ENCODE results near the gene KRT76.

KRT76 gene

DNA sequence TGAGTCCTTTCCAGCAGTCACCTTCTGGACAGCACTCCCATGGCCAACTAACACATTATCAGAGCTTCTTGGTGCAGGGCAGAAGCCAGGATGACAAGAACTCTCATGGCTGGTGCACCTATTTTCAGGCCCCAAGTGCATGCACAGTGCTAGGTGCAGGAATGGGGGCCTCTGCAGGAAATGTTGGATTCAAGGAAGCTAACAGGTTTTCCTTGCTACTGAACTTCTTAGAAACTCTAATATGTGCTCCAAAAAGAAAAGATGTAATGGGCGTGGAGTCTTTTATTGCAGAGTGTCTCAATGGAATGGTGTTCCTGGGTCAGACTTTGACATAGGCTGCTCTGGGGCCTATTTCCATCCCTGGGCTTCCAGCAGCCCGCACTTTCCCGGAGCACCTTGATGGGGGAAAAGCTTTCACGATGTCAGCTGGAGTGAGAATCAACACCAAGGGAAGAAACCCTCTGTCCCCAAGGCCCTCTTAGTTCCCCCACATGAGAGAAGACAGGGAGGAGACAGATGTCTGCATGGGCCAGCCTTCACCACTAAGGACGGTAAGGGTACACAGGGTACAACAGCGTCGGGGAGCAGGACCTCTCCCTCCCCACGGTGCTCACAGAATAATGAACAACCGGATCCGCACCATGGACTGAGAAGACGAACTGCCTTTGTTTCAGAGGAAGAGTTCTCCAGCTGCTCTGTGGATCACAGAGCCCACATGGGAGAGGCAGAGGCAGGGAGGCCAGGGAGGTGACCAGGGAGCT is 11.9 kb upstream of the KRT76 start:
- no peak overlapping the region for H3K27ac ChIP-seq
- no peaks in the 10 kb centered on the region for H3K36me3 ChIP-seq
- peaks cover 93% of the 10 kb centered on the region for H3K27me3 ChIP-seq (ENCODE audit: insufficient read depth, low read depth, severe bottlenecking)
- DNase-seq, result no peak
- TF ChIP-seq, protein P1, sequence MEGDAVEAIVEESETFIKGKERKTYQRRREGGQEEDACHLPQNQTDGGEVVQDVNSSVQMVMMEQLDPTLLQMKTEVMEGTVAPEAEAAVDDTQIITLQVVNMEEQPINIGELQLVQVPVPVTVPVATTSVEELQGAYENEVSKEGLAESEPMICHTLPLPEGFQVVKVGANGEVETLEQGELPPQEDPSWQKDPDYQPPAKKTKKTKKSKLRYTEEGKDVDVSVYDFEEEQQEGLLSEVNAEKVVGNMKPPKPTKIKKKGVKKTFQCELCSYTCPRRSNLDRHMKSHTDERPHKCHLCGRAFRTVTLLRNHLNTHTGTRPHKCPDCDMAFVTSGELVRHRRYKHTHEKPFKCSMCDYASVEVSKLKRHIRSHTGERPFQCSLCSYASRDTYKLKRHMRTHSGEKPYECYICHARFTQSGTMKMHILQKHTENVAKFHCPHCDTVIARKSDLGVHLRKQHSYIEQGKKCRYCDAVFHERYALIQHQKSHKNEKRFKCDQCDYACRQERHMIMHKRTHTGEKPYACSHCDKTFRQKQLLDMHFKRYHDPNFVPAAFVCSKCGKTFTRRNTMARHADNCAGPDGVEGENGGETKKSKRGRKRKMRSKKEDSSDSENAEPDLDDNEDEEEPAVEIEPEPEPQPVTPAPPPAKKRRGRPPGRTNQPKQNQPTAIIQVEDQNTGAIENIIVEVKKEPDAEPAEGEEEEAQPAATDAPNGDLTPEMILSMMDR (IDR thresholded peaks at IDR 0.05; ENCODE audit: low read depth, low read length), result no peak
- no peaks in the 10 kb centered on the region for H3K9me3 ChIP-seq (ENCODE audit: severe bottlenecking)
- H3K4me3 ChIP-seq (ENCODE audit: low read depth, low read length), result no peak overlapping the region

DNA sequence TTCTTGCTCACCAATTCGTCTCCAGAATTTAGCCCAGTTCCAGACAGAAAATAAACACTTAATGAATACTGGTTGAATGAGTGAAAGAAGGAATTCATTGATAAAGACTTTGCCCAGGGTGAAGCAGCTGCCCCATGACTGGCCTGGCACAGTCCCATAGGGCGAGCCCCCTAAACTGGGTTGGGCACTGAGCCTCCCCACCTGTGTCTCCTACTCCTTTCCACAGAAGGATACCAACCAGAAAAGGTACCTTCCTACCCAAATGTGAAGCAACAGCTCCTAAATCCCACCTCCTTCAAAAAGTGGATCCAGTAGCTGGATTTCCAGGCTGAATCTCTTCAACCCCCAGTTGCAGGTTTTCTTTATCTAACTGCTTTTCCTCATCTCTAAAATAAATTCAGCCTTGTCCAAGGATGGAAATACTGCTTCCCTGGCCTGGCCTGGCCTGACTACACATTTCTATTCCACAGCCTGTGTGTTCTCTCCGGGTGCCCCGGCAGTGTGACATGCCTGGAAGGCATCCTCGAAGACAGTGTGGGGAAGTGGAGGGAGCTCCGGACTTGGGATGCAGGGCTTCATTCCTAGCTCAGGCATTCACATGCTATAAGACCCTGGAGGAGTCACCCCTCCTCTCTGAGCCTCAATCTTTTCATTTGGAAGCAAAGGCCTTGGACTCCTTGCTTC is 11.2 kb upstream of the KRT76 start:
- Histone ChIP-seq H3K27me3 (ENCODE audit: insufficient read depth, low read depth, severe bottlenecking) (peaks cover 92% of the 10 kb centered on the region), H3K9me3 (ENCODE audit: severe bottlenecking) (no peaks in the 10 kb centered on the region), H3K36me3 (no peaks in the 10 kb centered on the region), H3K27ac (no peak overlapping the region), H3K4me3 (ENCODE audit: low read depth, low read length) (no peak overlapping the region)
- TF ChIP-seq, protein P1 (IDR thresholded peaks at IDR 0.05; ENCODE audit: low read depth, low read length), result no peak
- DNase-seq, result no peak

DNA sequence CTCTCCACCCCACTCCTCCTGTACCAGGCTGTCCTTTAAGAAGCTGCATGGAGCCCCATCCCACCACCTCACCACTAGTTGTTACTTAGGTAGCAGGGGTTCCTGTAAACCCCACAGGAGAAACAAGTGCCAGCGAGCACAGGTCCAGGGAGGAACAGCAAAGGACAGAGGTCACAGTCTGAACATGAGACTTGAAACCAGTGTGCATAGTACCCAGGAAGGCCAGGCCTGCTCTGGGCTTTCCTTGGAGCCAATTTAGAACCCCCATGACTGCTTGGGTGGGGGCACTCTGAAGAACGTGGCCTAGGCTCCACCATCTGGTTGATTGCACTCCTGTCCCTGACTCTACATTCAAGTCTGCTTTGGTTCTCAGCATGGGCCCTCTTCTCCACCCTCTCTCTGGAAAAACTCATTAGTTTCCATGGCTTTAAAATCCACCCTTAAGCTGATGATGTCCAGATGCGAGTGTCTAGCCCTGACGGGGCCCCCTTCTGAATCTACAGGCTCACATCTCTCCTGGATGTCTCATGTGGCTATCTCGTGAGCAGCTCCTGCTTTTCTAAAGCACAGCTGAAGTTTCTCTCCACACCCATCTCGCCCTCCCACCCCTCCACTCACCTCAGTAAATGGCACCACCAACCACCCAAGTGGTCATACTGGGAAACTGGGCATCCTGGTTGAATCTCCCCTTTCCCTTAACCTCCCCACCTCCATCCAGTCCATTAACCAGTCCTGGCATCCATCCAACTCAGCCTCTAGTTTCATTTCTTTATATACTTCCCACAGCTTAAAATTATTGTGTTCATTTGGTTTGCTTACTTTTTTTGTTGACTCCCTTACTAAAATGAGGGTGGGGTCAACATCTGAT is 10.4 kb upstream of the KRT76 start:
- H3K9me3 ChIP-seq (ENCODE audit: severe bottlenecking), result no peaks in the 10 kb centered on the region
- no peak for DNase-seq
- no peak overlapping the region for H3K4me3 ChIP-seq (ENCODE audit: low read depth, low read length)
- TF ChIP-seq, protein P1 (IDR thresholded peaks at IDR 0.05; ENCODE audit: low read depth, low read length), result no peak
- peaks cover 90% of the 10 kb centered on the region for H3K27me3 ChIP-seq (ENCODE audit: insufficient read depth, low read depth, severe bottlenecking)
- no peak overlapping the region for H3K27ac ChIP-seq
- no peaks in the 10 kb centered on the region for H3K36me3 ChIP-seq

DNA sequence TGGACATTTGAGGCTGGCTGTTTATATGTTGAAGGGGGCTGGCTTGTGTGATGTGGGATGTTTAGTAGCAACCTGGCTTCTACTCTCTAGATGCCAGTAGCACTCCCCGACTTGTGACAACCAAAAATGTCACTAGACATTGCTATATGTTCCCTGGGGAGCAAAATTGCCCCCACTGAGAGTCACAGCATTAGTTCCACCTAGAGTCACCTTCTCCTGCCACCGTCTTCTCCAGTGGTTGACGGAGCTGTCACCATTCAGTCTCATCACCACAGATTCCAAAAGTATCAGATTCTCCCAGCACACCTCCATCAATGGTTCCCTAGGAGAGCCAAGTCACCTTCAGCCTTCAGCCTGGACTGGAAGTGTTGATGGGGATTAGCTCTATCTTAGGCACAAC is 7.8 kb upstream of the KRT76 start:
- peaks cover 90% of the 10 kb centered on the region for H3K27me3 ChIP-seq (ENCODE audit: insufficient read depth, low read depth, severe bottlenecking)
- no peak overlapping the region for H3K27ac ChIP-seq
- no peaks in the 10 kb centered on the region for H3K36me3 ChIP-seq
- H3K9me3 ChIP-seq (ENCODE audit: severe bottlenecking), result no peaks in the 10 kb centered on the region
- TF ChIP-seq, protein P1 (IDR thresholded peaks at IDR 0.05; ENCODE audit: low read depth, low read length), result no peak
- H3K4me3 ChIP-seq (ENCODE audit: low read depth, low read length), result no peak overlapping the region
- no peak for DNase-seq

DNA sequence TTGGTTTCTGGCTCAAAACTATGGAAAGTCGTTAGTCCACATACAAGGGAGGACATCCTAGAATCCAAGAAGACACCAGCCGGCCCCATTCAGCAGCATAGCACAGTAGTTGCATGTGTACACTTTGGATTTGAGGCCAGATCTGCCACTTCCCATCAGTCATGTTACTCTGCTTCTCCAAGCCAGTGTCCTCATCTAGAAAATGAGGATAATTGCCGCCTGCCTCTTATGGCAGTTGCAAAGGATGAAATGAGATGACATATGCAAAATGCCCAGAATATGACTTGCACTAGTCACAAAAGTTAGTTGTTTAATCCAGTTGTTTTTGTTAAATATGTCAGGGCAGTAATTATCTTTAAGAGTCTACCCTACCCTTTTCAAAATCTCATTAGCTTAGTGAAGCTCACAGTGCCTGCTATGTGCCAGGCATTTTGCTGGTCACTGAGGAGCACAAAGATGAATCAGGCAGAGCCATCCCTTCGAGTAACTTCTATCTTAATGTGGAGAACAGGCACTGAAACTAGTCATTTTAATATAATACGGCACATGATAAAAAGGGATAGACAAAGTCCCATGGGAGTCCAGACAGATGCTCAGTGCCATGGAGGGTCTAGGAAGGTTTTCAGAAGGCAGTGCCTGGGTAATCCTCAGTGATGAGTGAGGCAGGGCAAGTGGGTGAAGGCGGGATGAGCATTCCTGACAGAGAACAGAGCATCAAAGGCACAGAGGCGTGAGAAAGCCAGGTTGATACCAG is 6.6 kb upstream of the KRT76 start:
- H3K27ac ChIP-seq, result no peak overlapping the region
- TF ChIP-seq, protein P1 (IDR thresholded peaks at IDR 0.05; ENCODE audit: low read depth, low read length), result no peak
- DNase-seq, result no peak
- peaks cover 90% of the 10 kb centered on the region for H3K27me3 ChIP-seq (ENCODE audit: insufficient read depth, low read depth, severe bottlenecking)
- no peaks in the 10 kb centered on the region for H3K36me3 ChIP-seq
- H3K9me3 ChIP-seq (ENCODE audit: severe bottlenecking), result no peaks in the 10 kb centered on the region
- no peak overlapping the region for H3K4me3 ChIP-seq (ENCODE audit: low read depth, low read length)
